Measurements from ENCODE around the gene GATAD2B. TPM values are rescaled to one million over a fixed set of nuclear protein-coding genes. Genes with fewer than 3 reads are reported as not detected.

Gene GATAD2B
- total RNA-seq, 3 donors from 2014 or later (not counting 1 experiment from before 2014, with no cell fraction given), result 68.1 to 91.3 (median 75.5) TPM

- intact Hi-C loops (cut with micrococcal nuclease), result no loop called here
- no peak overlapping the region for H3K27ac ChIP-seq (ENCODE audit: low read length)
- Mint-ChIP-seq H3K4me1 (peaks cover 44 to 64% of the 10 kb centered on the region in 2 donors), H3K9me3 (no peaks in the 10 kb centered on the region), H3K36me3 (no peaks in the 10 kb centered on the region), H3K27me3 (ENCODE audit: low read depth in 2 of 2) (no peaks in the 10 kb centered on the region), H3K27ac (peak overlapping the region; percentile 70 to 92), H3K4me3 (peak overlapping the region; percentile 37)
- peaks cover 46% of the 10 kb centered on the region for H3K4me1 ChIP-seq (ENCODE audit: control insufficient read depth, insufficient read depth, low read length)
- TF ChIP-seq CTCF (IDR thresholded peaks at IDR 0.05), result no peak
- DNase-seq (no peak), ATAC-seq (no peak)
- H3K27me3 ChIP-seq (ENCODE audit: control insufficient read depth, insufficient read depth, low read length), result no peaks in the 10 kb centered on the region
- WGBS (ENCODE audit: insufficient coverage), result 96% methylated on average over 34 of the region's 34 CpGs
- H3K4me3 ChIP-seq (ENCODE audit: low read length), result no peak overlapping the region
- H3K36me3 ChIP-seq (ENCODE audit: control insufficient read depth, insufficient read depth, low read length), result peaks cover 53% of the 10 kb centered on the region
- no peaks in the 10 kb centered on the region for H3K9me3 ChIP-seq (ENCODE audit: control insufficient read depth, insufficient read depth, low read length)
Measured at GRCh38 chr1:153941826-153942725, 19.3 kb upstream of the GATAD2B start.

GRCh38 chr1:153940756-153941155 lies 18.0 kb upstream of the GATAD2B start:
- ATAC-seq (no peak), DNase-seq (no peak)
- Mint-ChIP-seq H3K9me3 (no peaks in the 10 kb centered on the region), H3K4me3 (no peak overlapping the region), H3K4me1 (peaks cover 39 to 57% of the 10 kb centered on the region in 2 donors), H3K27ac (peak overlapping the region; percentile 30 to 81), H3K27me3 (ENCODE audit: low read depth in 2 of 2) (no peaks in the 10 kb centered on the region), H3K36me3 (no peaks in the 10 kb centered on the region)
- peaks cover 41% of the 10 kb centered on the region for H3K4me1 ChIP-seq (ENCODE audit: control insufficient read depth, insufficient read depth, low read length)
- no peaks in the 10 kb centered on the region for H3K27me3 ChIP-seq (ENCODE audit: control insufficient read depth, insufficient read depth, low read length)
- WGBS (ENCODE audit: insufficient coverage), result 95% methylated on average over 8 of the region's 8 CpGs
- H3K36me3 ChIP-seq (ENCODE audit: control insufficient read depth, insufficient read depth, low read length), result peaks cover 67% of the 10 kb centered on the region
- H3K9me3 ChIP-seq (ENCODE audit: control insufficient read depth, insufficient read depth, low read length), result no peaks in the 10 kb centered on the region
- no peak for TF ChIP-seq CTCF (IDR thresholded peaks at IDR 0.05)
- H3K27ac ChIP-seq (ENCODE audit: low read length), result no peak overlapping the region
- intact Hi-C loops (cut with micrococcal nuclease), result no loop called here
- H3K4me3 ChIP-seq (ENCODE audit: low read length), result no peak overlapping the region

- no peaks in the 10 kb centered on the region for H3K27me3 Mint-ChIP-seq (ENCODE audit: low read depth in 2 of 2)
- peaks cover 77% of the 10 kb centered on the region for H3K36me3 ChIP-seq (ENCODE audit: control insufficient read depth, insufficient read depth, low read length)
- DNase-seq, result no peak
- WGBS (ENCODE audit: insufficient coverage), result 94% methylated on average over 12 of the region's 12 CpGs
- H3K9me3 Mint-ChIP-seq, result no peaks in the 10 kb centered on the region
- intact Hi-C loops (cut with micrococcal nuclease), result no loop called here
- no peak overlapping the region for H3K4me3 ChIP-seq (ENCODE audit: low read length)
- H3K4me1 ChIP-seq (ENCODE audit: control insufficient read depth, insufficient read depth, low read length), result peaks cover 31% of the 10 kb centered on the region
- H3K27ac ChIP-seq (ENCODE audit: low read length), result no peak overlapping the region
- H3K27ac Mint-ChIP-seq, result peak overlapping the region; percentile 30 to 81
- TF ChIP-seq CTCF (IDR thresholded peaks at IDR 0.05), result no peak
- ATAC-seq, result no peak
- H3K27me3 ChIP-seq (ENCODE audit: control insufficient read depth, insufficient read depth, low read length), result no peaks in the 10 kb centered on the region
- H3K9me3 ChIP-seq (ENCODE audit: control insufficient read depth, insufficient read depth, low read length), result no peaks in the 10 kb centered on the region
- no peak overlapping the region for H3K4me3 Mint-ChIP-seq
- no peaks in the 10 kb centered on the region for H3K36me3 Mint-ChIP-seq
- peaks cover 26 to 47% of the 10 kb centered on the region in 2 donors for H3K4me1 Mint-ChIP-seq
Measured at GRCh38 chr1:153939476-153939875, 16.7 kb upstream of the GATAD2B start.
